H1 (cell line): ENCODE measurements around the gene GANAB. TPM values are rescaled to one million over a fixed set of nuclear protein-coding genes. Genes with fewer than 3 reads are reported as not detected.
A peak's percentile ranks its signal among the peaks of the same experiment; 100 is the strongest.

ENCODE experiments used
- CTCF ChIA-PET: fragments of 300-600 bp; sonication (Branson Sonifier 250); formaldehyde crosslinking; loops from one replicate; lab custom pipeline; 2021; ENCODE audit not compliant: partially characterized antibody; lab: Charles Lee
- POLR2A ChIA-PET: fragments of 300-600 bp; sonication (Branson Sonifier 250); formaldehyde crosslinking; loops from one replicate; lab custom pipeline; 2021; ENCODE audit warnings: inconsistent platforms; ENCODE audit not compliant: partially characterized antibody; lab: Charles Lee
- DNase-seq, 2 experiments: peaks; one replicate each; pipeline versions ENCODE4 v3.0.0 to v3.0.0-alpha.2; 2010 to 2022; ENCODE audit warnings: low spot score in 2 of 2, low read depth in 1 of 2, mixed read lengths in 1 of 2
- FAIRE-seq: peaks from 2 replicates; lab custom pipeline; 2011; peaks lifted over from hg19 to GRCh38; lab: Jason Lieb, UNC
- H2AFZ ChIP-seq: 2 replicates; pipeline ENCODE4 v1.8.1; 2012; ENCODE audit warnings: low read length, inconsistent platforms
- H2AK5ac ChIP-seq: 2 replicates; pipeline ENCODE4 v1.6.1; 2013; ENCODE audit warnings: low read depth, low read length
- H2BK120ac ChIP-seq: replicated peaks from 2 replicates; pipeline ENCODE3; 2013; ENCODE audit warnings: low read depth, low read length, inconsistent platforms
- H2BK12ac ChIP-seq: 2 replicates; pipeline ENCODE4 v1.6.1; 2013; ENCODE audit warnings: low read depth, low read length
- H2BK15ac ChIP-seq: 2 replicates; pipeline ENCODE4 v1.6.1; 2013; ENCODE audit warnings: low read length
- H2BK20ac ChIP-seq: 2 replicates; pipeline ENCODE4 v1.6.1; 2013; ENCODE audit warnings: low read length
- H2BK5ac ChIP-seq: 2 replicates; pipeline ENCODE4 v1.6.1; 2013; ENCODE audit warnings: low read depth, low read length
- H3K14ac ChIP-seq: 2 replicates; pipeline ENCODE4 v1.6.1; 2013; ENCODE audit warnings: inconsistent platforms; ENCODE audit not compliant: insufficient read length
- H3K18ac ChIP-seq: 2 replicates; pipeline ENCODE4 v1.6.1; 2013; ENCODE audit warnings: low read length; ENCODE audit errors: extremely low read depth
- H3K23ac ChIP-seq: 2 replicates; pipeline ENCODE4 v1.6.1; 2013; ENCODE audit warnings: inconsistent platforms; ENCODE audit not compliant: insufficient read length
- H3K23me2 ChIP-seq: 2 replicates; pipeline ENCODE4 v1.6.1; 2013; ENCODE audit warnings: low read depth, low read length
- H3K27ac ChIP-seq: 2 replicates; pipeline ENCODE4 v1.6.1; 2011; ENCODE audit warnings: low read depth, low read length, inconsistent platforms
- H3K27me3 ChIP-seq, 4 experiments: replicated peaks in 1 of 4; 1 replicate in 1 of 4; 2 replicates in 3 of 4; pipeline versions ENCODE4 v1.6.1 to v1.8.1; 2011 to 2013; ENCODE audit warnings: low read length in 3 of 4, mild to moderate bottlenecking in 3 of 4, inconsistent platforms in 2 of 4, mixed read lengths in 2 of 4, moderate library complexity in 1 of 4; ENCODE audit not compliant: control insufficient read depth in 3 of 4, insufficient read depth in 3 of 4; ENCODE audit errors: extremely low read depth in 1 of 4
- H3K36me3 ChIP-seq, 4 experiments: 2 replicates each; pipeline versions ENCODE4 v1.6.1 to v1.8.1; 2011 to 2013; ENCODE audit warnings: mild to moderate bottlenecking in 4 of 4, low read length in 3 of 4, moderate library complexity in 2 of 4, control low read depth in 1 of 4, inconsistent platforms in 1 of 4; ENCODE audit not compliant: insufficient read depth in 4 of 4, control insufficient read depth in 2 of 4
- H3K4ac ChIP-seq: replicated peaks from 2 replicates; pipeline ENCODE3; 2013; ENCODE audit warnings: low read length, low read depth, mixed read lengths, inconsistent platforms; ENCODE audit not compliant: insufficient read length
- H3K4me1 ChIP-seq, 4 experiments: replicated peaks in 1 of 4; 1 replicate in 1 of 4; 2 replicates in 3 of 4; pipeline versions ENCODE4 v1.6.1 to v1.8.1; 2011 to 2013; ENCODE audit warnings: low read length in 3 of 4, inconsistent platforms in 2 of 4, mixed read lengths in 1 of 4; ENCODE audit not compliant: insufficient read depth in 4 of 4, control insufficient read depth in 3 of 4
- H3K4me2 ChIP-seq, 2 experiments: 2 replicates each; pipeline versions ENCODE4 v1.6.1 to v1.8.1; 2011 to 2013; ENCODE audit warnings: low read depth in 2 of 2, low read length in 2 of 2, control low read depth in 1 of 2, inconsistent platforms in 1 of 2, mild to moderate bottlenecking in 1 of 2; ENCODE audit not compliant: insufficient read depth in 1 of 2
- H3K4me3 ChIP-seq, 4 experiments: fragments of 200-600, 300-600 bp in 1 of 4; sonication (generic), shearing (Covaris generic), sonication (Bioruptor Twin) in 1 of 4; 2 replicates each; pipeline versions ENCODE4 v1.5.1 to v1.8.1; 2011 to 2016; ENCODE audit warnings: low read length in 4 of 4, low read depth in 3 of 4, control low read depth in 2 of 4, inconsistent platforms in 2 of 4, mild to moderate bottlenecking in 2 of 4, mixed read lengths in 1 of 4, moderate library complexity in 1 of 4; ENCODE audit not compliant: insufficient read depth in 2 of 4; ENCODE audit errors: extremely low read depth in 1 of 4
- H3K56ac ChIP-seq: replicated peaks from 2 replicates; pipeline ENCODE3; 2013; ENCODE audit warnings: low read depth, mild to moderate bottlenecking, mixed read lengths, low read length, inconsistent platforms; ENCODE audit not compliant: insufficient read length
- H3K79me1 ChIP-seq: 2 replicates; pipeline ENCODE4 v1.6.1; 2013; ENCODE audit warnings: low read depth, low read length, control low read depth
- H3K79me2 ChIP-seq, 2 experiments: 2 replicates each; pipeline versions ENCODE4 v1.6.1 to v1.8.1; 2012 to 2013; ENCODE audit warnings: low read length in 2 of 2, mild to moderate bottlenecking in 2 of 2, inconsistent platforms in 1 of 2; ENCODE audit not compliant: insufficient read depth in 2 of 2, control insufficient read depth in 1 of 2
- H3K9ac ChIP-seq, 4 experiments: replicated peaks in 1 of 4; 1 replicate in 1 of 4; 2 replicates in 3 of 4; pipeline versions ENCODE4 v1.6.1 to v1.8.1; 2011 to 2013; ENCODE audit warnings: low read depth in 3 of 4, low read length in 3 of 4, control low read depth in 2 of 4, mild to moderate bottlenecking in 2 of 4, moderate library complexity in 2 of 4, inconsistent platforms in 1 of 4; ENCODE audit errors: extremely low read depth in 1 of 4
- H3K9me3 ChIP-seq, 2 experiments: 2 replicates each; pipeline versions ENCODE4 v1.6.1 to v1.8.1; 2012 to 2013; ENCODE audit warnings: mild to moderate bottlenecking in 2 of 2, moderate library complexity in 2 of 2, control low read depth in 1 of 2, inconsistent platforms in 1 of 2, low read depth in 1 of 2, low read length in 1 of 2, mixed read lengths in 1 of 2; ENCODE audit not compliant: insufficient read depth in 2 of 2
- H4K20me1 ChIP-seq, 2 experiments: replicated peaks in 1 of 2; 2 replicates each; pipeline versions ENCODE3 to v1.8.1; 2011 to 2013; ENCODE audit warnings: inconsistent platforms in 2 of 2, low read length in 2 of 2, mild to moderate bottlenecking in 1 of 2; ENCODE audit not compliant: insufficient read depth in 2 of 2, control insufficient read depth in 1 of 2
- H4K5ac ChIP-seq: 2 replicates; pipeline ENCODE4 v1.6.1; 2013; ENCODE audit warnings: low read length, low read depth, mixed read lengths, inconsistent platforms; ENCODE audit not compliant: insufficient read length
- H4K8ac ChIP-seq: 2 replicates; pipeline ENCODE4 v1.8.0; 2013; ENCODE audit warnings: mild to moderate bottlenecking, moderate library complexity, low read length, inconsistent platforms; ENCODE audit not compliant: insufficient read depth; ENCODE audit errors: extremely low read depth
- H4K91ac ChIP-seq: replicated peaks from 2 replicates; pipeline ENCODE3; 2013; ENCODE audit warnings: low read length, mixed read lengths, inconsistent platforms; ENCODE audit not compliant: insufficient read length
- BRCA1 ChIP-seq: IDR thresholded peaks from 2 replicates; pipeline ENCODE4 v1.6.1; 2012; ENCODE audit warnings: low read depth, low read length, improper control_type of control experiment
- CEBPB ChIP-seq: IDR thresholded peaks from 2 replicates; pipeline ENCODE4 v1.6.1; 2012; ENCODE audit warnings: low read depth, low read length
- CHD1 ChIP-seq: IDR thresholded peaks from 2 replicates; pipeline ENCODE4 v1.6.1; 2012; ENCODE audit warnings: low read depth, low read length, improper control_type of control experiment
- E2F6 ChIP-seq: IDR thresholded peaks from 2 replicates; pipeline ENCODE4 v1.6.1; 2012; ENCODE audit warnings: inconsistent platforms
- RXRA ChIP-seq: IDR thresholded peaks from 2 replicates; pipeline ENCODE4 v1.6.1; 2011; ENCODE audit warnings: low read depth, mild to moderate bottlenecking, low read length, moderate library complexity; ENCODE audit not compliant: insufficient read depth
- SIN3A ChIP-seq, 2 experiments: IDR thresholded peaks in 1 of 2; conservative IDR thresholded peaks in 1 of 2; 2 replicates each; pipeline ENCODE4 v1.6.1; 2011 to 2012; ENCODE audit warnings: low read length in 2 of 2, improper control_type of control experiment in 1 of 2, low read depth in 1 of 2, mild to moderate bottlenecking in 1 of 2
- TAF7 ChIP-seq: optimal IDR thresholded peaks from 2 replicates; pipeline ENCODE3; 2011; ENCODE audit warnings: low read depth, mild to moderate bottlenecking, inconsistent platforms, low read length, moderate library complexity, borderline replicate concordance
- USF2 ChIP-seq: IDR thresholded peaks from 2 replicates; pipeline ENCODE4 v1.6.1; 2011; ENCODE audit warnings: low read length, improper control_type of control experiment
- WGBS, 2 experiments: shearing (Covaris generic) in 1 of 2; methylation state at CpG; one replicate each; pipeline versions ENCODE4 v1.1.6 to v1.1.7; 2013 to 2015; ENCODE audit warnings: low lambda C conversion rate in 2 of 2, mixed read lengths in 2 of 2, inconsistent platforms in 1 of 2, low coverage in 1 of 2, missing lambda C conversion rate in 1 of 2; ENCODE audit not compliant: insufficient replicate concordance in 2 of 2, insufficient coverage in 1 of 2, insufficient read length in 1 of 2; ENCODE audit errors: extremely low coverage in 1 of 2, missing lambda C conversion rate in 1 of 2; 5-methylcytosine and 5-hydroxymethylcytosine counted together
- polyA plus RNA-seq, 7 experiments: library from polyadenylated mRNA; depleted of rRNA in 3 of 7; stranded (reverse) in 5 of 7; unstranded in 2 of 7; fragments of >200 nt in 5 of 7; fragments of 200-250 nt in 2 of 7; gene quantifications; 1 replicate in 5 of 7; 2 replicates in 1 of 7; 4 replicates in 1 of 7; pipeline versions ENCODE4 v1.2.1 to v1.2.3, GENCODE V29; 2011 to 2013; ENCODE audit warnings: missing spikeins in 2 of 7, mixed read lengths in 2 of 7
- total RNA-seq: library from RNA; stranded (reverse); fragmentation: NEBNext Ultra II Directional; extraction: Animal tissue kit (Norgen Biotek cat#: 25700); gene quantifications from 2 replicates; pipeline ENCODE4 v1.2.1, GENCODE V29; 2021

The GANAB gene
- total and polyA plus RNA-seq, 2 of the 8 experiments (the other 6 are each of a cell fraction or from before 2014, with no cell fraction given): 289 to 330 TPM

GRCh38 chr11:62592146-62592815 lies 54.1 kb downstream of the GANAB start:
- no peak overlapping the region for H4K91ac ChIP-seq
- H3K9ac ChIP-seq: peak overlapping the region in 3 of 4 experiments; percentile 67 to 76 (median 71); a peak in 6 of 7 replicates
- H2AK5ac ChIP-seq: peak overlapping the region; percentile 87; the same call in 1 of the 2 replicates
- ChIA-PET CTCF (interaction anchor here (0.7 to 7.2 kb wide), 30 partner anchors 8 to 1660 kb away, joined by 3 to 97 read pairs (median 4); partner anchors contain the start of genes C11orf98, CSKMT, EML3 and GANAB), POLR2A (interaction anchor here (0.6 to 12.3 kb wide), 46 partner anchors 9 to 723 kb away, joined by 3 to 235 read pairs (median 6); partner anchors contain the start of genes B3GAT3, BSCL2, C11orf98 and CSKMT)
- H2AFZ ChIP-seq: no peak overlapping the region
- no peak overlapping the region for H2BK20ac ChIP-seq
- peaks cover 0 to 14% of the 10 kb centered on the region in 2 experiments; a peak in 2 of 4 replicates for H3K79me2 ChIP-seq
- H3K4me2 ChIP-seq: peak overlapping the region; percentile 87 to 90
- H2BK120ac ChIP-seq: no peak overlapping the region
- H3K9me3 ChIP-seq: no peaks in the 10 kb centered on the region
- TF ChIP-seq SIN3A (conservative IDR thresholded peaks at IDR 0.05 in 1 of 2, IDR thresholded peaks at IDR 0.05 in 1 of 2; ENCODE audit: low read depth in 1 of 2, low read length in 2 of 2) (no peak), E2F6 (no peak), CHD1 (no peak), TAF7 (no peak), CEBPB (no peak), BRCA1 (no peak), RXRA (no peak), USF2 (no peak)
- no peaks in the 10 kb centered on the region for H3K27me3 ChIP-seq
- peaks cover 1 to 7% of the 10 kb centered on the region in 2 experiments for H4K20me1 ChIP-seq
- H3K79me1 ChIP-seq: no peaks in the 10 kb centered on the region
- peak overlapping the region; percentile 52 to 91 (median 83) for H3K4me3 ChIP-seq
- H3K27ac ChIP-seq: peak overlapping the region; percentile 72; the same call in 1 of the 2 replicates
- FAIRE-seq: no peak
- peak overlapping the region; percentile 25 for H4K5ac ChIP-seq
- peaks cover 24 to 51% (median 29%) of the 10 kb centered on the region in 4 experiments for H3K36me3 ChIP-seq
- peak overlapping the region; percentile 49; the same call in 1 of the 2 replicates for H3K18ac ChIP-seq
- H3K14ac ChIP-seq: no peak overlapping the region
- DNase-seq: peak in 1 of 2 experiments; percentile 60
- peak overlapping the region; percentile 85 for H2BK15ac ChIP-seq
- no peak overlapping the region for H3K23ac ChIP-seq
- peak overlapping the region; percentile 78; the same call in 1 of the 2 replicates for H2BK12ac ChIP-seq
- peak overlapping the region; percentile 23 for H3K4ac ChIP-seq
- no peak overlapping the region for H3K56ac ChIP-seq
- 36% methylated on average over 17 of the region's 17 CpGs; no CpG with 5 or more reads in 1 of the 2 experiments for WGBS, 2 experiments
- H2BK5ac ChIP-seq: peak overlapping the region; percentile 57; the same call in 1 of the 2 replicates
- H4K8ac ChIP-seq: peak overlapping the region; percentile 76
- peaks cover 0 to 3% (median under 1%) of the 10 kb centered on the region in 4 experiments; a peak in 5 of 7 replicates for H3K4me1 ChIP-seq
- peaks cover 6% of the 10 kb centered on the region for H3K23me2 ChIP-seq
